GM10266 (cell line): ENCODE data around the gene CLDN20.

Source experiments
- DNase-seq: peaks from one replicate; pipeline ENCODE4 v3.0.0; 2012; ENCODE audit errors: extremely low spot score
- TF ChIP-seq, protein P1 (sequence below): IDR thresholded peaks from 2 replicates; pipeline ENCODE4 v1.5.1; 2012; ENCODE audit warnings: mild to moderate bottlenecking, low read depth; ENCODE audit not compliant: control insufficient read depth, insufficient read depth; ENCODE audit errors: missing control alignments

Gene CLDN20

DNA sequence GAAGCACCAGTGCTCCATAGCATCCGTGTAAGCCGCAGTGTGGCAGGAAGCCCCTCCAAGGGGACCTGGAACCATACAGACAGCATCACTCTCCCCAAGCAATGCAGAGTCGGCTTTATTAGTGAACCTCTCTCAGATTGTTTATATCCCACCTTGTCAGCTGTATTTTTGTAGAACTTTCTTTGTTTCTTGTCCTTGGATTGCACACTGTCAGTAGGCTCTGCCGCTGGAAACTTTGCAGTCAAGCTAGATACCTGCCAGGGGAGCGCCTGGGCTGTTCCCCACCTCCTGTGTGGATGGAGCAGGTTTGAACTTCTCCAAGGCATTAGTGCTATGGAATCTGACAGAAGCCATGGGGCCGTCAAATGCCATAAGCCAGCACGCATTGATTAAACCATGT lies 18.6 kb upstream of the CLDN20 start:
- DNase-seq: no peak
- TF ChIP-seq, protein P1, sequence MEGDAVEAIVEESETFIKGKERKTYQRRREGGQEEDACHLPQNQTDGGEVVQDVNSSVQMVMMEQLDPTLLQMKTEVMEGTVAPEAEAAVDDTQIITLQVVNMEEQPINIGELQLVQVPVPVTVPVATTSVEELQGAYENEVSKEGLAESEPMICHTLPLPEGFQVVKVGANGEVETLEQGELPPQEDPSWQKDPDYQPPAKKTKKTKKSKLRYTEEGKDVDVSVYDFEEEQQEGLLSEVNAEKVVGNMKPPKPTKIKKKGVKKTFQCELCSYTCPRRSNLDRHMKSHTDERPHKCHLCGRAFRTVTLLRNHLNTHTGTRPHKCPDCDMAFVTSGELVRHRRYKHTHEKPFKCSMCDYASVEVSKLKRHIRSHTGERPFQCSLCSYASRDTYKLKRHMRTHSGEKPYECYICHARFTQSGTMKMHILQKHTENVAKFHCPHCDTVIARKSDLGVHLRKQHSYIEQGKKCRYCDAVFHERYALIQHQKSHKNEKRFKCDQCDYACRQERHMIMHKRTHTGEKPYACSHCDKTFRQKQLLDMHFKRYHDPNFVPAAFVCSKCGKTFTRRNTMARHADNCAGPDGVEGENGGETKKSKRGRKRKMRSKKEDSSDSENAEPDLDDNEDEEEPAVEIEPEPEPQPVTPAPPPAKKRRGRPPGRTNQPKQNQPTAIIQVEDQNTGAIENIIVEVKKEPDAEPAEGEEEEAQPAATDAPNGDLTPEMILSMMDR: no peak

DNA sequence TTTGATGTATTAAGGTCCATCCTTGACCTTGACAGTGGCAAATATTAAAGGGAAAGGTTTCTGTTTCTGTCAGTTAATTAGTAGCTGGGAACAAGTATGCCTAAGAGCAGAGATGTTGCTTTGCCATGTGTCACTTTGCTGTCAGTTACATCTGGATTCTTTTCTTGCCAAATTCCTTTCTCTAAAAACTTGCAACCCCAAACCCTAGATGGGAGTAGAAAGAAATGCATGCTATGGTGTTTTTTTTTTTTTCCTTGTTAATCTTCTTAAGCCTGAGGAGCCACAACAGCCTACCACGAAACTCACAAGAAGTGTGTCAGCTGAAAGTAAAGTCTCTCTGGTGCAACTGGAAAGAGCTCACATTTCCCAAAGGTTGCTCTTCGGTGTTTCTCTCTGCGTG lies 18.0 kb upstream of the CLDN20 start:
- TF ChIP-seq, protein P1: no peak

GRCh38 chr6:155246825-155247224 lies 17.0 kb upstream of the CLDN20 start:
- DNase-seq: no peak
- TF ChIP-seq, protein P1: no peak

More for the DNA sequence above, 18.0 kb upstream of the CLDN20 start:
- DNase-seq: no peak

DNA sequence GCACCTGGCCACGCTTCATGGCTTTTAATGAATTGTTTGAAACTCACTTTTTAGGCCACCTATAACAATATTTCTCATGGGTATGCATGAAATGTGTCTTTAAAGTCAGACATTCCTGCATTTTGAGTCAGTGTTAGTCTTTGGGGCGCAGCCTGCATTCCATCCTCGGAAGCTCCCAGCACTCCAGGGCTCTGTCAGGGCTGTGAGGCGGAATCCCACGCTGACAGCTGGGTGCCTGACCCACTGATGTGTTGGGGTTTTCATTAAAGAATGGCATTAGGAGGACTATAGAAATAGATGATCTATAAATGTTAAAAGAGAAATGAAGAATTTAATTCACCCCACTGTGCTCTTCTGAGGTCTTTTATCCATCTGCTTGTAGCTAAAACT lies 16.2 kb upstream of the CLDN20 start:
- TF ChIP-seq, protein P1: no peak
- no peak for DNase-seq

DNA sequence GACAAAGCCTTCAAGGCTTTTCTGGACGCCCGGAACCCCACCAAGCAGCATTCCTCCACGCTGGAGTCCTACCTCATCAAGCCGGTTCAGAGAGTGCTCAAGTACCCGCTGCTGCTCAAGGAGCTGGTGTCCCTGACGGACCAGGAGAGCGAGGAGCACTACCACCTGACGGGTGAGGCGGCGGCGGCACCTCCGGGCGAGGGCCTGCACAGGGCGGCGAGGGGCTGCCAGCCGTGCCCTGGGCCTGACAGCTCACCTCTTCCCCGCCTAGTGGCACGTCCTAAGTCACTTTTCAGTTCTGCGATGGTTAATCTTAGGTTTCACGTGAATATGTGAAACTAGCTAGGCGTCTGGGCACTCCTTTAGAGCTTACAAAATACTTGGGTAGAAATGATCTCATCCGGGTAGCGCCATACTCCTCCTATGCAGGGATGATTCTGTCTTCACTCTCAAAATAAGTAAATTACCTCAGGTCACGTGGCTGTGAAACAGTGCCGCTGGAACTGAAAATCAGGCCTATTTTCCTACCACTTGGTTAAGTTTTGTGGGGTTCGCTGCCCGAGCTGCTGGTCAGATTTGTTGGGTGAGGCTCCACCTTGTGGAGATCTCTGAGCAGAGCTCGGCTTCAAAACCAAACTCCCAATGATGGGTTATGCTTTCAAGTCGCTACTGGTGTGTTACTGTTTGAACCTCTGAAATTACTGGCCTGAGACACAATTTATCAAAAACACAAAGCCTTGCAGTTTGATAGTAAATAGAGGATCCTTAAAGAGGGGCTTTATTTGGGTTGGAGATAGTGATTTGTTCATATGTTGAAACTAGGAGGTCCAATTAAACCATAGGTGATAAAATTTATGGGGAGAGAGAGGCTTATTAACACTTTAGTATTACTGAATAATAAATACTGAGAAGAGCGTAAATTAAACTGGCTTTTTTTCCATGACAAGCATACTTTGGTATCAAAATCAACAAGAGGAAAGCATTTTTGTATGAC lies 15.5 kb upstream of the CLDN20 start:
- TF ChIP-seq, protein P1: peak; percentile 50
- peak; percentile 79 for DNase-seq

DNA sequence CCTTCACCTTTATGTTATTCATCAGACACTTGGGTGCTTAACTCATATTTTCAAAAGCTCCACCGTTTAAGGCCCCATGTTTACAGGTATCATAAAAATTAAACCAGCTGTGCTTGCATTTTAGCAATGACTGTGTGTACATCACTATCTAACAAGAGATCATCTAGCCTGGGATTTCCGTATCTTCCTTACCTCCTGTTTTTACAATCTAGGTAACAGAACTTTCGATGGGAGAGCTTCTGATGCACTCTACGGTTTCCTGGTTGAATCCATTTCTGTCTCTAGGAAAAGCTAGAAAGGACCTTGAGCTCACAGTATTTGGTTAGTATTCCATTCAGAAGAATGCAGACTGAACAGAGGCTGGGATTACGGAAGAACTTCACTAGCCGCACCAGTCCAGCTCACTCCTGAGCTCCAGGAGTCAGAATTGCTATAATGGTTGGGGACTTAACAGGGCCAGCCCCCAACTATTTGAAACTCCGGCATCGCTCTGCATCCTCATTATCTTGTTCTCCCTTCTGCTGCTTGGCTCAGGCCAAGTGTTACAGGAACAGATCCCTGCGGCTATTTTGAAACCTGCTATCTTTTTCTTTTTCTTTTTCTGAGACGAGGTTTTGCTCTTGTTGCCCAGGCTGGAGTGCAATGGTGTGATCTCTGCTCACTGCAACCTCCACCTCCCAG lies 13.0 kb upstream of the CLDN20 start:
- no peak for DNase-seq
- TF ChIP-seq, protein P1: no peak

DNA sequence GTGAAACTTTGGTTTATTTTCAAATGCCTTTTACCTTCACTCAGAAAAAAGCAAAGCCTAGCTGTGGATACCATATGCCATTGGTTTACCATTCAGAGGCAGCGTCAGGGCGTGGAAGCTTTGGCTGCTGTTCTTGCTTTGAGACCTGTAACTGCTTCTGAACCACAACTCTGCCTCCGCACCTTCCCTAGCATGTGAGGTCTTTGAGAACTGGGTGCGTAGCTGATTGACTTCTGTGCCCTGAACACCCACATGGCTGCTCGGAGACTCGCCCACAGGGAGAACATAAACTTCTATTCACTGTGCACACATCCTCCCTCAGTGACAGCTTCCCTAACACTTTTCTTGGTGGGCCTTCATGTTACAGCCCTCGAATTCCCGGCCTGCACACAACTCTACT lies 11.2 kb upstream of the CLDN20 start:
- TF ChIP-seq, protein P1: no peak
- no peak for DNase-seq
